ENCODE data around the gene LIPC. TPM values are rescaled to one million over a fixed set of nuclear protein-coding genes. Genes with fewer than 3 reads are reported as not detected.
A peak's percentile ranks its signal among the peaks of the same experiment; 100 is the strongest.

Gene LIPC
- total and polyA plus RNA-seq, 10 of the 15 experiments (the other 5 are each of a cell fraction or from before 2014, with no cell fraction given), result 0.06 to 0.31 (median 0.16) TPM; not detected in 1

DNA sequence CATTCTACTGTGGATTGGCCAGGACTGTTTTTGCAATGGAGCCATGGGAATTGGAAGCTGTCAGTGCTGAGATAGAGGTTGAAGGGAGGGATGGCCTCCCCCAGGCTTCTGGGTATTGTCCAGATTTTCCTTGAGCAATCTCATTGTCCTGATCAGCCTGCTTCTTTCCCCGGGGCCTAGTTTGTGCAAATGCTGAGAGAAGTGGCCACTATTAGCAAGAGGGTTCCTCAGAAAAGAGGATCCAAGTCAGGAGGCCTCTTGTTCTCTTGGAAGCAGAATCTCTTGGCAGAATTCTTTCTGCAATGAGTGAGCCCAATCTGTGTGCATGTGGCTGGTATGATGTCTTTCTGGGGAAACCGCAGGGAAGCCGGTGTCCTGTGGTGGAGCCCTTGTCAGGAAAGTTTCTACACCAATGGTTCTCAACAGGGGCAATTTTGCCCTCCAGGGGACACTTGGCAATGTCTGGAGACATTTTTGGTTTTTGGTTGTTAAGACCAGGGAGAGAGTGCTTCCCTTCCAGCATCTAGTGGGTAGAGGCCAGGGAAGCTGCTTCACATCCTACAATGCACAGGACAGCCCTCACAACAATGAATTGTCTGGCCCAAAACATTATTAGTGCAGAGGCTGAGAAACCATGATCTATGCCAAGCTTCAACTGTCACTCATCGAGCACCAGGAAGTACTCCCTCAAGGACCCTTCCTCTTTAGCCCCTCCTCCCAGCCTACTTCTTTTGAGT lies 2.0 kb downstream of the LIPC start (continued):
- TF ChIP-seq NFYB (IDR thresholded peaks at IDR 0.05; ENCODE audit: insufficient read depth, low read depth, low read length) (no peak), BMI1 (IDR thresholded peaks at IDR 0.05; ENCODE audit: borderline replicate concordance) (no peak), CHD2 (IDR thresholded peaks at IDR 0.05; ENCODE audit: borderline replicate concordance, low read depth, low read length) (no peak)

GRCh38 chr15:58434334-58434875 lies 2.6 kb downstream of the LIPC start:
- FAIRE-seq, result no peak
- intact Hi-C loops (cut with micrococcal nuclease; ENCODE audit: unreplicated experiment) (no loop called here), in situ Hi-C loops (cut with MboI) (no loop called here)
- no peak for TF ChIP-seq GATAD2B (conservative IDR thresholded peaks at IDR 0.05; ENCODE audit: low read depth)
- peak; percentile 63; the same call in 1 of the 2 replicates for TF ChIP-seq REST (IDR thresholded peaks at IDR 0.05; ENCODE audit: low read depth, low read length)
- Histone ChIP-seq H3K4me3 (no peak overlapping the region), H3K27me3 (replicated peaks in 1 of 2; ENCODE audit: control insufficient read depth in 2 of 2, insufficient read depth in 2 of 2, low read length in 1 of 2) (no peaks in the 10 kb centered on the region), H3K4me1 (ENCODE audit: control insufficient read depth, insufficient read depth, low read length) (no peaks in the 10 kb centered on the region), H3K9me3 (replicated peaks; ENCODE audit: control insufficient read depth, insufficient read depth, low read length) (no peaks in the 10 kb centered on the region), H3K4me2 (ENCODE audit: control insufficient read depth, insufficient read depth) (no peak overlapping the region), H4K20me1 (ENCODE audit: control insufficient read depth, insufficient read depth) (no peaks in the 10 kb centered on the region), H3K27ac (ENCODE audit: control insufficient read depth, insufficient read depth) (no peak overlapping the region), H3K79me2 (ENCODE audit: control insufficient read depth, insufficient read depth, low read length) (no peaks in the 10 kb centered on the region), H3K9ac (ENCODE audit: control insufficient read depth, insufficient read depth, low read length) (no peak overlapping the region), H2AFZ (ENCODE audit: control insufficient read depth, low read depth, low read length) (no peak overlapping the region), H3K36me3 (ENCODE audit: control insufficient read depth in 2 of 2, insufficient read depth in 2 of 2, low read length in 1 of 2) (no peaks in the 10 kb centered on the region)
- ChIA-PET CTCF (no interaction called here), SMC1A (ENCODE audit: uncharacterized antibody, unreplicated experiment) (interaction anchor here (1.0 kb wide), 1 partner anchor 13 kb away, joined by 3 read pairs; no protein-coding TSS in a partner anchor), RAD21 (ENCODE audit: unreplicated experiment) (interaction anchor here (0.5 to 0.7 kb wide), 2 partner anchors 165 to 323 kb away, joined by 3 to 4 read pairs; no protein-coding TSS in a partner anchor), POLR2A (no interaction called here)
- WGBS (ENCODE audit: insufficient coverage, insufficient replicate concordance, low lambda C conversion rate, missing lambda C conversion rate), result 82% methylated on average over 10 of the region's 10 CpGs
- DNase-seq (ENCODE audit: low read depth, low spot score), result no peak
- no peak for ATAC-seq
- BruUV-seq (replicated peaks), result no TSS peak

All from GM12878 (cell line).